ENCODE data around the gene ANKRD34A. TPM values are rescaled to one million over a fixed set of nuclear protein-coding genes. Genes with fewer than 3 reads are reported as not detected.

ANKRD34A gene
- polyA plus RNA-seq, 1 donor from 2014 or later = 1.7 TPM

- peaks cover 43% of the 10 kb centered on the region for H4K20me1 ChIP-seq (ENCODE audit: insufficient read depth)
- peaks cover 29% of the 10 kb centered on the region for H3K36me3 ChIP-seq (ENCODE audit: insufficient read depth, low read length)
- H2AFZ ChIP-seq (ENCODE audit: low read depth, low read length) = no peak overlapping the region
- no peaks in the 10 kb centered on the region for H3K9me3 ChIP-seq (ENCODE audit: low read length)
- no peak overlapping the region for H3K9ac ChIP-seq (ENCODE audit: low read length)
- peak overlapping the region; percentile 85 for H3K27ac ChIP-seq (ENCODE audit: low read length)
- H3K27me3 ChIP-seq (ENCODE audit: insufficient read depth, low read depth, low read length) = no peaks in the 10 kb centered on the region
- peak overlapping the region; percentile 79 for H3K4me3 ChIP-seq (ENCODE audit: low read length)
- H3K9me2 ChIP-seq (ENCODE audit: insufficient read depth, low read length) = no peaks in the 10 kb centered on the region
- H3K4me2 ChIP-seq (ENCODE audit: low read length) = no peak overlapping the region
- TF ChIP-seq REST (IDR thresholded peaks at IDR 0.05; ENCODE audit: borderline replicate concordance) = no peak
- TF ChIP-seq CTCF (IDR thresholded peaks at IDR 0.05; ENCODE audit: poor library complexity, severe bottlenecking) = no peak
- TF ChIP-seq RAD21 (conservative IDR thresholded peaks at IDR 0.05) = no peak
- no peak for TF ChIP-seq SMC3 (conservative IDR thresholded peaks at IDR 0.05; ENCODE audit: poor library complexity)
- no peak for TF ChIP-seq TAF1 (IDR thresholded peaks at IDR 0.05; ENCODE audit: low read depth)
- TF ChIP-seq POLR2AphosphoS5 (IDR thresholded peaks at IDR 0.05) = no peak
- TF ChIP-seq EP300 (conservative IDR thresholded peaks at IDR 0.05; ENCODE audit: poor library complexity, severe bottlenecking) = no peak
- no peak for TF ChIP-seq EZH2 (IDR thresholded peaks at IDR 0.05; ENCODE audit: borderline replicate concordance, insufficient read depth, low read length, poor library complexity, severe bottlenecking)
- TF ChIP-seq MXI1 (conservative IDR thresholded peaks at IDR 0.05; ENCODE audit: poor library complexity, severe bottlenecking) = no peak
- H3K79me2 ChIP-seq (replicated peaks; ENCODE audit: insufficient read depth, low read length) = peaks cover 47% of the 10 kb centered on the region
- peaks cover 3% of the 10 kb centered on the region for H3F3A ChIP-seq (ENCODE audit: insufficient read depth, low read length, poor library complexity, severe bottlenecking)
Observed at GRCh38 chr1:145990249-145990855, 26.0 kb upstream of the ANKRD34A start.

- Histone ChIP-seq H3K4me3 (ENCODE audit: low read length) (no peak overlapping the region), H3K79me2 (replicated peaks; ENCODE audit: insufficient read depth, low read length) (peaks cover 31% of the 10 kb centered on the region), H3K4me2 (ENCODE audit: low read length) (no peak overlapping the region), H3F3A (ENCODE audit: insufficient read depth, low read length, poor library complexity, severe bottlenecking) (peaks cover 3% of the 10 kb centered on the region), H3K36me3 (ENCODE audit: insufficient read depth, low read length) (peaks cover 18% of the 10 kb centered on the region), H3K9me3 (ENCODE audit: low read length) (no peaks in the 10 kb centered on the region), H3K27ac (ENCODE audit: low read length) (no peak overlapping the region), H3K27me3 (ENCODE audit: insufficient read depth, low read depth, low read length) (no peaks in the 10 kb centered on the region), H3K9ac (ENCODE audit: low read length) (no peak overlapping the region), H4K20me1 (ENCODE audit: insufficient read depth) (peaks cover 27% of the 10 kb centered on the region), H3K9me2 (ENCODE audit: insufficient read depth, low read length) (no peaks in the 10 kb centered on the region), H2AFZ (ENCODE audit: low read depth, low read length) (no peak overlapping the region)
- no peak for TF ChIP-seq EZH2 (IDR thresholded peaks at IDR 0.05; ENCODE audit: borderline replicate concordance, insufficient read depth, low read length, poor library complexity, severe bottlenecking)
- TF ChIP-seq REST (IDR thresholded peaks at IDR 0.05; ENCODE audit: borderline replicate concordance) = no peak
- no peak for TF ChIP-seq POLR2AphosphoS5 (IDR thresholded peaks at IDR 0.05)
- TF ChIP-seq TAF1 (IDR thresholded peaks at IDR 0.05; ENCODE audit: low read depth) = no peak
- TF ChIP-seq SMC3 (conservative IDR thresholded peaks at IDR 0.05; ENCODE audit: poor library complexity) = no peak
- no peak for TF ChIP-seq CTCF (IDR thresholded peaks at IDR 0.05; ENCODE audit: poor library complexity, severe bottlenecking)
- no peak for TF ChIP-seq EP300 (conservative IDR thresholded peaks at IDR 0.05; ENCODE audit: poor library complexity, severe bottlenecking)
- TF ChIP-seq MXI1 (conservative IDR thresholded peaks at IDR 0.05; ENCODE audit: poor library complexity, severe bottlenecking) = no peak
- no peak for TF ChIP-seq RAD21 (conservative IDR thresholded peaks at IDR 0.05)
Observed at GRCh38 chr1:145988773-145989172, 24.4 kb upstream of the ANKRD34A start.

All from neural cell (in vitro differentiated cells).